SJCRH30 (cell line): Measurements from ENCODE around the gene UBE2E1. TPM values are rescaled to one million over a fixed set of nuclear protein-coding genes. Genes with fewer than 3 reads are reported as not detected.

ENCODE experiments used
- DNase-seq, 2 experiments: peaks; one replicate each; pipeline ENCODE4 v3.0.0-alpha.2; 2015 to 2020
- H3K27ac ChIP-seq: fragments of 250-450 bp; sonication (Bioruptor Pico); 2 replicates; pipeline ENCODE4 v1.5.1; 2020; ENCODE audit warnings: mild to moderate bottlenecking, moderate library complexity
- H3K27me3 ChIP-seq: fragments of 250-450 bp; sonication (Bioruptor Pico); 2 replicates; pipeline ENCODE4 v1.5.1; 2020; ENCODE audit warnings: mild to moderate bottlenecking, moderate library complexity
- H3K36me3 ChIP-seq: fragments of 250-450 bp; sonication (Bioruptor Pico); 2 replicates; pipeline ENCODE4 v1.5.1; 2020; ENCODE audit warnings: mild to moderate bottlenecking, moderate library complexity
- H3K4me1 ChIP-seq: fragments of 250-450 bp; sonication (Bioruptor Pico); 2 replicates; pipeline ENCODE4 v1.5.1; 2020; ENCODE audit warnings: mild to moderate bottlenecking, moderate library complexity
- H3K4me3 ChIP-seq: fragments of 250-450 bp; sonication (Bioruptor Pico); 2 replicates; pipeline ENCODE4 v1.5.1; 2020; ENCODE audit warnings: mild to moderate bottlenecking, moderate library complexity
- H3K9me3 ChIP-seq: fragments of 250-450 bp; sonication (Bioruptor Pico); replicated peaks from 2 replicates; pipeline ENCODE4 v1.5.1; 2020; ENCODE audit warnings: mild to moderate bottlenecking, moderate library complexity
- total RNA-seq: library from RNA; depleted of rRNA; stranded (reverse); fragments of >200 nt; shearing (Covaris generic); gene quantifications from 2 replicates; pipeline ENCODE4 v1.2.3, GENCODE V29; 2014; rRNA removed

The UBE2E1 gene
- total RNA-seq, 1 experiment from 2014 or later: 182 TPM

- peaks cover 6% of the 10 kb centered on the region for H3K4me1 ChIP-seq
- no peak overlapping the region for H3K27ac ChIP-seq
Observed at GRCh38 chr3:23928524-23928923, 122.8 kb downstream of the UBE2E1 start.

GRCh38 chr3:23931597-23931996 is 125.8 kb downstream of the UBE2E1 start:
- Histone ChIP-seq H3K4me3 (no peak overlapping the region), H3K9me3 (no peaks in the 10 kb centered on the region), H3K36me3 (no peaks in the 10 kb centered on the region), H3K4me1 (no peaks in the 10 kb centered on the region), H3K27me3 (no peaks in the 10 kb centered on the region), H3K27ac (no peak overlapping the region)
- no peak for DNase-seq

More at GRCh38 chr3:23928524-23928923, 122.8 kb downstream of the UBE2E1 start:
- no peaks in the 10 kb centered on the region for H3K9me3 ChIP-seq
- H3K36me3 ChIP-seq: peaks cover 2% of the 10 kb centered on the region; the same call in 1 of the 2 replicates
- no peaks in the 10 kb centered on the region for H3K27me3 ChIP-seq
- no peak for DNase-seq
- H3K4me3 ChIP-seq: no peak overlapping the region

GRCh38 chr3:23932571-23932970 is 126.8 kb downstream of the UBE2E1 start:
- no peaks in the 10 kb centered on the region for H3K4me1 ChIP-seq
- H3K36me3 ChIP-seq: no peaks in the 10 kb centered on the region
- no peak overlapping the region for H3K27ac ChIP-seq
- H3K27me3 ChIP-seq: no peaks in the 10 kb centered on the region
- no peak overlapping the region for H3K4me3 ChIP-seq
- no peaks in the 10 kb centered on the region for H3K9me3 ChIP-seq
- no peak for DNase-seq

- no peak for DNase-seq
- no peaks in the 10 kb centered on the region for H3K4me1 ChIP-seq
- no peaks in the 10 kb centered on the region for H3K9me3 ChIP-seq
- H3K27ac ChIP-seq: no peak overlapping the region
- no peaks in the 10 kb centered on the region for H3K36me3 ChIP-seq
- no peak overlapping the region for H3K4me3 ChIP-seq
- H3K27me3 ChIP-seq: no peaks in the 10 kb centered on the region
Observed at GRCh38 chr3:23934253-23934652, 128.5 kb downstream of the UBE2E1 start.

GRCh38 chr3:23937296-23937695 is 131.5 kb downstream of the UBE2E1 start:
- Histone ChIP-seq H3K4me3 (no peak overlapping the region), H3K27ac (no peak overlapping the region), H3K27me3 (no peaks in the 10 kb centered on the region), H3K9me3 (no peaks in the 10 kb centered on the region), H3K36me3 (no peaks in the 10 kb centered on the region), H3K4me1 (peaks cover 11% of the 10 kb centered on the region)
- DNase-seq: no peak

GRCh38 chr3:23938688-23939087 is 132.9 kb downstream of the UBE2E1 start:
- H3K27ac ChIP-seq: no peak overlapping the region
- H3K4me1 ChIP-seq: peaks cover 14% of the 10 kb centered on the region
- H3K4me3 ChIP-seq: no peak overlapping the region
- H3K27me3 ChIP-seq: no peaks in the 10 kb centered on the region
- DNase-seq: no peak
- H3K36me3 ChIP-seq: no peaks in the 10 kb centered on the region
- no peaks in the 10 kb centered on the region for H3K9me3 ChIP-seq

- Histone ChIP-seq H3K9me3 (no peaks in the 10 kb centered on the region), H3K36me3 (no peaks in the 10 kb centered on the region), H3K27me3 (no peaks in the 10 kb centered on the region), H3K4me3 (no peak overlapping the region), H3K4me1 (peaks cover 22% of the 10 kb centered on the region), H3K27ac (no peak overlapping the region)
- DNase-seq: no peak
Observed at GRCh38 chr3:23940775-23941174, 135.0 kb downstream of the UBE2E1 start.

Other genes starting within 250 kb of the UBE2E1 start
- 27.8 and 29.7 TPM in 2 replicates for gene NKIRAS1, start 111.0 kb downstream of the UBE2E1 start, total RNA-seq
- gene RPL15, start 111.2 kb downstream of the UBE2E1 start, total RNA-seq: 5,670 and 6,460 TPM in 2 replicates
- gene NR1D2, start 139.3 kb downstream of the UBE2E1 start, total RNA-seq: 43.2 and 44.8 TPM in 2 replicates